Measurements from ENCODE around the gene PCNX2.

GRCh38 chr1:233006108-233006507 lies 289.4 kb downstream of the PCNX2 start:
- TF ChIP-seq CTCF (IDR thresholded peaks at IDR 0.05), result no peak
- TF ChIP-seq POLR2A (IDR thresholded peaks at IDR 0.05), result no peak

Data from body of pancreas (tissue), 4 donors.